HG02884 (cell line): ENCODE measurements around the gene PRSS36.
A peak's percentile ranks its signal among the peaks of the same experiment; 100 is the strongest.
"Not testable (repeated sequence)": the region's sequence is repeated elsewhere in the genome, so short reads cannot be mapped to it uniquely, and the experiment has no call there.

Source experiments
- ATAC-seq: cut with Tn5 transposase; IDR thresholded peaks from one replicate; pipeline ENCODE4 v1.9.1; 2021; ENCODE audit warnings: mild to moderate bottlenecking, moderate library complexity; ENCODE audit not compliant: unreplicated experiment

PRSS36 gene

GRCh38 chr16:31106509-31107464, 43.1 kb downstream of the PRSS36 start:
- ATAC-seq, result no peak

- ATAC-seq, result peak; percentile 39
Measured at GRCh38 chr16:31105677-31106213, 44.1 kb downstream of the PRSS36 start.

GRCh38 chr16:31100876-31101641, 48.8 kb downstream of the PRSS36 start:
- not testable (repeated sequence) for ATAC-seq

- no peak for ATAC-seq
Measured at GRCh38 chr16:31099860-31100638, 49.8 kb downstream of the PRSS36 start.

- ATAC-seq, result peak; percentile 83
Measured at GRCh38 chr16:31094424-31095120, 55.3 kb downstream of the PRSS36 start, which contains the start of gene VKORC1. Gene VKORC1 (minus strand): TSS chr16:31094797. CDS start chr16:31094729, 68 bp downstream.

- no peak for ATAC-seq
Measured at GRCh38 chr16:31094088-31094423, 55.8 kb downstream of the PRSS36 start.

- no peak for ATAC-seq
Measured at GRCh38 chr16:31093132-31093703, 56.6 kb downstream of the PRSS36 start.

GRCh38 chr16:31092330-31092729, 57.5 kb downstream of the PRSS36 start:
- ATAC-seq, result no peak

- no peak for ATAC-seq
Measured at GRCh38 chr16:31090540-31090939, 59.3 kb downstream of the PRSS36 start.

GRCh38 chr16:31089199-31089598, 60.7 kb downstream of the PRSS36 start:
- no peak for ATAC-seq
